ENCODE data around the gene BTBD16. TPM values are rescaled to one million over a fixed set of nuclear protein-coding genes. Genes with fewer than 3 reads are reported as not detected.

BTBD16 gene
- total RNA-seq, 1 donor from 2014 or later = not detected

DNA sequence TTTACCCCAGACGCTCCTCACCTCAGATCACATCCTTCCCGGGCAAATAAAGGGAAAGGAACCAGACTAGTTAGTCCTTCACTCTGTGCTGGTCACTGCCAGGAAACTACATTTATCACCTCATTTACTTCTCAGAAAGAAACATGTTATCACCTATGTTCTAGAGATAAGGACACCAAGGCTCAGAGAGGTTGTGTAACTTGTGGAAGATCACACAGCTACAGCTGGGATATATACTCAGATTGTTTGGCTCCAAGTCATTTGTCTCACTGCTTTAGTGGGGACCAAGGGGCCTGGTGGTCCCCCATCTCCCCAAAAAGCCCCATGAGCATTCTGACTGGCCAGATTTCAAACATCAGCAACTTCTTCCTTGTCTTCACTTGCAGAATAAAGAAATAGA, 17.5 kb upstream of the BTBD16 start:
- Mint-ChIP-seq H3K36me3 (ENCODE audit: low read depth) (peaks cover 2% of the 10 kb centered on the region), H3K27me3 (ENCODE audit: low read depth) (no peaks in the 10 kb centered on the region), H3K4me1 (no peaks in the 10 kb centered on the region), H3K27ac (ENCODE audit: unreplicated experiment) (no peak overlapping the region), H3K4me3 (no peak overlapping the region), H3K9me3 (no peaks in the 10 kb centered on the region)
- DNase-seq (ENCODE audit: low read depth, low spot score) = no peak
- TF ChIP-seq, protein P1, sequence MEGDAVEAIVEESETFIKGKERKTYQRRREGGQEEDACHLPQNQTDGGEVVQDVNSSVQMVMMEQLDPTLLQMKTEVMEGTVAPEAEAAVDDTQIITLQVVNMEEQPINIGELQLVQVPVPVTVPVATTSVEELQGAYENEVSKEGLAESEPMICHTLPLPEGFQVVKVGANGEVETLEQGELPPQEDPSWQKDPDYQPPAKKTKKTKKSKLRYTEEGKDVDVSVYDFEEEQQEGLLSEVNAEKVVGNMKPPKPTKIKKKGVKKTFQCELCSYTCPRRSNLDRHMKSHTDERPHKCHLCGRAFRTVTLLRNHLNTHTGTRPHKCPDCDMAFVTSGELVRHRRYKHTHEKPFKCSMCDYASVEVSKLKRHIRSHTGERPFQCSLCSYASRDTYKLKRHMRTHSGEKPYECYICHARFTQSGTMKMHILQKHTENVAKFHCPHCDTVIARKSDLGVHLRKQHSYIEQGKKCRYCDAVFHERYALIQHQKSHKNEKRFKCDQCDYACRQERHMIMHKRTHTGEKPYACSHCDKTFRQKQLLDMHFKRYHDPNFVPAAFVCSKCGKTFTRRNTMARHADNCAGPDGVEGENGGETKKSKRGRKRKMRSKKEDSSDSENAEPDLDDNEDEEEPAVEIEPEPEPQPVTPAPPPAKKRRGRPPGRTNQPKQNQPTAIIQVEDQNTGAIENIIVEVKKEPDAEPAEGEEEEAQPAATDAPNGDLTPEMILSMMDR (conservative IDR thresholded peaks at IDR 0.05) = no peak

- Mint-ChIP-seq H3K4me1 (no peaks in the 10 kb centered on the region), H3K4me3 (no peak overlapping the region), H3K27me3 (ENCODE audit: low read depth) (no peaks in the 10 kb centered on the region), H3K36me3 (ENCODE audit: low read depth) (peaks cover 6% of the 10 kb centered on the region), H3K27ac (ENCODE audit: unreplicated experiment) (no peak overlapping the region), H3K9me3 (no peaks in the 10 kb centered on the region)
- TF ChIP-seq, protein P1 (conservative IDR thresholded peaks at IDR 0.05) = no peak
- DNase-seq (ENCODE audit: low read depth, low spot score) = no peak
These were observed 16.3 kb upstream of the BTBD16 start for GRCh38 chr10:122254831-122255230.

GRCh38 chr10:122255509-122256301, 15.4 kb upstream of the BTBD16 start:
- TF ChIP-seq, protein P1 (conservative IDR thresholded peaks at IDR 0.05) = no peak

GRCh38 chr10:122257041-122257440, 14.1 kb upstream of the BTBD16 start:
- H3K4me1 Mint-ChIP-seq = no peaks in the 10 kb centered on the region
- TF ChIP-seq, protein P1 (conservative IDR thresholded peaks at IDR 0.05) = no peak
- H3K36me3 Mint-ChIP-seq (ENCODE audit: low read depth) = peaks cover 18% of the 10 kb centered on the region
- H3K27ac Mint-ChIP-seq (ENCODE audit: unreplicated experiment) = no peak overlapping the region
- DNase-seq (ENCODE audit: low read depth, low spot score) = no peak
- H3K27me3 Mint-ChIP-seq (ENCODE audit: low read depth) = no peaks in the 10 kb centered on the region
- H3K4me3 Mint-ChIP-seq = no peak overlapping the region
- H3K9me3 Mint-ChIP-seq = no peaks in the 10 kb centered on the region

More at GRCh38 chr10:122255509-122256301, 15.4 kb upstream of the BTBD16 start:
- H3K27ac Mint-ChIP-seq (ENCODE audit: unreplicated experiment) = no peak overlapping the region
- no peak for DNase-seq (ENCODE audit: low read depth, low spot score)
- peaks cover 13% of the 10 kb centered on the region for H3K36me3 Mint-ChIP-seq (ENCODE audit: low read depth)
- no peaks in the 10 kb centered on the region for H3K27me3 Mint-ChIP-seq (ENCODE audit: low read depth)
- no peaks in the 10 kb centered on the region for H3K4me1 Mint-ChIP-seq
- H3K4me3 Mint-ChIP-seq = no peak overlapping the region
- H3K9me3 Mint-ChIP-seq = no peaks in the 10 kb centered on the region

DNA sequence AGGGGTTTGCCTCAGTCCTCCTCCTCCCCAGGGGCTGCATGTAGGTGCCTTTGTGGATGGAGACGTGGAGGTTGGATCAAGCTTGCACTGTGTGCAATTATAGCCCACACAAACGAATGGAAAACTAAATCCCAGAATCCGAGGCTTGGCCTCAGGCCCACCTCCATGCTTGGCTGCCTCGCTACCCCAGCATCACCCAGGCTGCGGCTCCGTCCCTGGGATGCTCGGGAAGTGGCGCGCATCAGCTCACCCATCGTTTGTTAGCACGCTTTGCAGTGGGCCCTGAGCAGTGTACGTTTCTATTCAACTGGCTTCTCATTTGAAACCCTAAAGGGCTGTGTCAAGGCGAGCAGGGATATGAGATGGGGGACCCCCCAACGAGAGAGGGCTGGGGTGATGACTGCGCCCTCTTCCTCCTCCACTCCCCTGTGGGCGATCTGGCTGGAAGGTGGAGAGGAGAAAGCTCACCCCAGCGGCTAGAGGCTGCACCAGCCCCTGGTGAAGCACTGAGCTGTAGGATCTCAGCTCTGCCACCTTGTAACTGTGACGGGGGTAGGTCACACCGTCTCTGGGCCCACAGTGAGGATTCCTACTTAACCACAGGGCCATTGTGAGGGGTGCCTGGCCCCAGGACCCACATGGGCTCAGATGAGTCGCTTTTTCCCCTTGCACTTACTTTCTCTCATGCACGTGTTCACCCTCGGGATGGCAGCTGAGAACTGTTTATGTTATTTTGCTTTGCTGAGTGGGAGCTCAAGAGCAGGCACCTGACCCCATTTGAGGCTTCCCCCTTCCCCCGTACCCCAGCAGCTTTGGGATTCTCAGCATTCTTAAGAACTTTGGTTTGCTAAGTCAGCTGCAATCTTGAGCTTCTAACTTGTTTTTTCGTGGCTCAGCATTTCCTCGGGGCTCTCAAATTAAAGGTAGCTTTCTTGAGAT, 12.7 kb upstream of the BTBD16 start:
- no peak for DNase-seq (ENCODE audit: low read depth, low spot score)
- Mint-ChIP-seq H3K9me3 (peaks cover 4% of the 10 kb centered on the region), H3K4me1 (no peaks in the 10 kb centered on the region), H3K36me3 (ENCODE audit: low read depth) (peaks cover 27% of the 10 kb centered on the region), H3K4me3 (no peak overlapping the region), H3K27me3 (ENCODE audit: low read depth) (no peaks in the 10 kb centered on the region), H3K27ac (ENCODE audit: unreplicated experiment) (no peak overlapping the region)
- TF ChIP-seq, protein P1 (conservative IDR thresholded peaks at IDR 0.05) = no peak
